Measurements from ENCODE around the gene CLCN6.

GRCh38 chr1:11786168-11786567 lies 19.8 kb upstream of the CLCN6 start:
- TF ChIP-seq POLR2A (IDR thresholded peaks at IDR 0.05; ENCODE audit: low read depth, low read length) (no peak), POLR2AphosphoS5 (IDR thresholded peaks at IDR 0.05; ENCODE audit: low read depth, low read length) (no peak), TAF1 (IDR thresholded peaks at IDR 0.05; ENCODE audit: low read depth, low read length) (no peak)
